Heart left ventricle (tissue), 16 donors: ENCODE results near the gene KIF3C. TPM values are rescaled to one million over a fixed set of nuclear protein-coding genes. Genes with fewer than 3 reads are reported as not detected.

ENCODE experiments used
- ATAC-seq, 4 donors: fragments of 200-7000 bp; cut with Tn5 transposase; one replicate each; pipeline ENCODE4 v1.9.1; 2020 to 2022; ENCODE audit warnings: moderate library complexity in 4 of 4, mild to moderate bottlenecking in 3 of 4, moderate number of reproducible peaks in 1 of 4
- DNase-seq, 5 donors: peaks; one replicate each; pipeline ENCODE4 v3.0.0-alpha.2; 2020
- H3K27ac ChIP-seq, 12 donors: fragments of 200-600 bp; sonication (generic) in 4 of 12; one replicate each; pipeline versions ENCODE4 v1.5.0 to v1.8.0; 2016 to 2022; ENCODE audit warnings: mild to moderate bottlenecking in 2 of 12
- H3K27me3 ChIP-seq, 9 donors: fragments of 200-600 bp; sonication (generic) in 2 of 9; one replicate each; pipeline versions ENCODE4 v1.5.1 to v1.8.0; 2016 to 2022; ENCODE audit warnings: mild to moderate bottlenecking in 3 of 9
- H3K36me3 ChIP-seq, 9 donors: fragments of 200-600 bp; sonication (generic) in 2 of 9; one replicate each; pipeline versions ENCODE4 v1.5.0 to v1.8.0; 2018 to 2022; ENCODE audit warnings: mild to moderate bottlenecking in 2 of 9
- H3K4me1 ChIP-seq, 12 donors: fragments of 200-600 bp; sonication (generic) in 4 of 12; one replicate each; pipeline versions ENCODE4 v1.5.0 to v1.8.0; 2016 to 2022; ENCODE audit warnings: mild to moderate bottlenecking in 3 of 12
- H3K4me3 ChIP-seq, 12 donors: fragments of 200-600 bp; sonication (generic) in 4 of 12; one replicate each; pipeline versions ENCODE4 v1.5.0 to v1.8.0; 2017 to 2022; ENCODE audit warnings: mild to moderate bottlenecking in 9 of 12, moderate library complexity in 4 of 12
- H3K9me3 ChIP-seq, 12 donors: fragments of 200-600 bp; sonication (generic) in 4 of 12; one replicate each; pipeline versions ENCODE4 v1.5.0 to v1.8.0; 2016 to 2022; ENCODE audit warnings: mild to moderate bottlenecking in 1 of 12
- CTCF ChIP-seq, 12 donors: fragments of 200-600 bp; sonication (generic) in 4 of 12; IDR thresholded peaks; one replicate each; pipeline versions ENCODE4 v1.5.0 to v1.8.0; 2018 to 2022; ENCODE audit warnings: antibody characterized with exemption in 12 of 12, mild to moderate bottlenecking in 5 of 12
- POLR2A ChIP-seq, 2 donors: fragments of 450-650 bp; IDR thresholded peaks; one replicate each; pipeline ENCODE4 v1.6.1; 2017; ENCODE audit warnings: antibody characterized with exemption in 2 of 2, mild to moderate bottlenecking in 2 of 2, moderate library complexity in 2 of 2
- WGBS, 4 donors: extraction: QIAGEN DNeasy Blood & Tissue Kit in 2 of 4; methylation state at CpG; one replicate each; pipeline versions ENCODE4 v1.1.5 to v1.1.7; 2013 to 2018; 5-methylcytosine and 5-hydroxymethylcytosine counted together
- intact Hi-C, 10 donors: fragments of 100-400 bp; cut with DNase I; formaldehyde crosslinking; loops; one replicate each; pipeline versions ENCODE4 v1.11.1 to v1.14.2; 2022
- polyA plus RNA-seq, 2 donors: library from polyadenylated mRNA; stranded (reverse); fragments of 200-250 nt; gene quantifications; one replicate each; pipeline ENCODE4 v1.2.3, GENCODE V29; 2013
- total RNA-seq, 9 donors: library from RNA; depleted of rRNA in 2 of 9; stranded (reverse); fragments of >200 nt in 2 of 9; fragmentation: NEBNext Ultra II Directional in 3 of 9; extraction: Animal tissue kit (Norgen Biotek cat#: 25700) in 3 of 9; gene quantifications; one replicate each; pipeline versions ENCODE4 v1.1.0 to v1.2.4, GENCODE V29; 2016 to 2023
- donor health status: ischemic (EF 13 %, LVEDD 7.1; RV severe dilation, severe dysfunction).
- donor health status: healthy with polysubstance abuse.
- donor health status: DM: no; HTN: yes; CAD: no.
- donor health status: DM: no; HTN: no; CAD: no.
- donor health status: ischemic (EF 25% LVEDD 6.9; RV normal size, moderate dysfunction).
- donor health status: ischemic (EF 25% LVEDD 5.7; RV mildly dilated, moderate dysfunction).
- donor health status: healthy.
- donor health status: DM: yes; HTN: yes; CAD: no.
- donor health status: ischemic (EF 35%, LVEDD 5.7; RV mildly dilated, moderate dysfunction).
- donor health status: nonischemic (EF 11% LVEDD 7.7; RV severe dilation, severe dysfunction).
- donor health status: DM: yes; HTN: yes; CAD: no.
- donor health status: PGD.
- donor health status: ischemic (EF 29% LVEDD 5.4; RV normal size, mild dysfunction).
- donor health status: nonischemic (EF 23%, LVEDD 6.1; RV moderate dilation, normal function).

Gene KIF3C
- total and polyA plus RNA-seq, 11 donors = 0.93 to 8.9 (median 2.3) TPM

GRCh38 chr2:25877431-25878360 is 104.6 kb downstream of the KIF3C start:
- peak; percentile 46 to 67 (median 60) for ATAC-seq
- H3K27ac ChIP-seq = peak overlapping the region; percentile 87 to 98 (median 96)

More at GRCh38 chr2:25877431-25878360, 104.6 kb downstream of the KIF3C start:
- TF ChIP-seq CTCF (IDR thresholded peaks at IDR 0.05) (no peak), POLR2A (IDR thresholded peaks at IDR 0.05) (no peak)
- 0% methylated on average over 57 to 64 of the region's 64 CpGs for WGBS, 4 donors
- Histone ChIP-seq H3K4me1 (peaks cover 0 to 26% (median 18%) of the 10 kb centered on the region in 12 donors), H3K36me3 (peaks cover 0 to 16% (median 3%) of the 10 kb centered on the region in 9 donors), H3K4me3 (peak overlapping the region; percentile 75 to 97 (median 93)), H3K9me3 (no peaks in the 10 kb centered on the region), H3K27me3 (peaks cover 0 to 5% (median 0%) of the 10 kb centered on the region in 9 donors)
- DNase-seq = peak; percentile 36 to 62 (median 48)
- intact Hi-C loops = loop anchor here in 5 of 10 donors (5.0 to 10.0 kb wide), 3 partner anchors 60 to 203 kb away; partner anchors contain the start of gene DTNB (in 2 of the 5)

Other genes starting within 250 kb of the KIF3C start
- 10 to 100 TPM; 19.2 to 35.3 (median 30.3) TPM for gene ASXL2, start 104.0 kb downstream of the KIF3C start, total RNA-seq
- 1 to 10 TPM; 1.9 to 7.0 TPM for gene ASXL2, start 104.0 kb downstream of the KIF3C start, polyA plus RNA-seq
- gene RAB10, start 51.6 kb upstream of the KIF3C start, total RNA-seq = 100 to 1,000 TPM in 4 of 9 donors, 10 to 100 TPM in 5; 71.7 to 121 (median 99.7) TPM
- 10 to 100 TPM; 33.1 to 88.2 TPM for gene RAB10, start 51.6 kb upstream of the KIF3C start, polyA plus RNA-seq
- gene GAREM2, start 190.6 kb upstream of the KIF3C start, total RNA-seq = 1 to 10 TPM in 4 of 9 donors, under 1 TPM in 5; 0.47 to 4.1 (median 0.83) TPM
- under 1 TPM; 0.42 to 0.76 TPM for gene GAREM2, start 190.6 kb upstream of the KIF3C start, polyA plus RNA-seq